ENCODE results near the gene EPYC. TPM values are rescaled to one million over a fixed set of nuclear protein-coding genes. Genes with fewer than 3 reads are reported as not detected.

Gene EPYC
- not detected in 2 replicates for total RNA-seq

- no peak for DNase-seq (ENCODE audit: extremely low read depth, low read depth, low spot score)
Observed at GRCh38 chr12:91004872-91005271, at the start of gene EPYC. EPYC (minus strand) TSS chr12:91004972; CDS start chr12:91002565, 2,407 bp downstream.

GRCh38 chr12:91053951-91054715 is 49.4 kb upstream of the EPYC start:
- DNase-seq (ENCODE audit: extremely low read depth, low read depth, low spot score): peak; percentile 85

GRCh38 chr12:91052026-91052425 is 47.3 kb upstream of the EPYC start:
- DNase-seq (ENCODE audit: extremely low read depth, low read depth, low spot score): no peak

GRCh38 chr12:91044586-91044985 is 39.8 kb upstream of the EPYC start:
- no peak for DNase-seq (ENCODE audit: extremely low read depth, low read depth, low spot score)

- DNase-seq (ENCODE audit: extremely low read depth, low read depth, low spot score): no peak
Observed at GRCh38 chr12:91043408-91043807, 38.6 kb upstream of the EPYC start.

GRCh38 chr12:91040096-91040755 is 35.5 kb upstream of the EPYC start:
- no peak for DNase-seq (ENCODE audit: extremely low read depth, low read depth, low spot score)

- no peak for DNase-seq (ENCODE audit: extremely low read depth, low read depth, low spot score)
Observed at GRCh38 chr12:91037276-91037675, 32.5 kb upstream of the EPYC start.

GRCh38 chr12:91033251-91033650 is 28.5 kb upstream of the EPYC start:
- DNase-seq (ENCODE audit: extremely low read depth, low read depth, low spot score): no peak

GRCh38 chr12:91023326-91024004 is 18.7 kb upstream of the EPYC start:
- no peak for DNase-seq (ENCODE audit: extremely low read depth, low read depth, low spot score)

- no peak for DNase-seq (ENCODE audit: extremely low read depth, low read depth, low spot score)
Observed at GRCh38 chr12:91021076-91021475, 16.3 kb upstream of the EPYC start.

GRCh38 chr12:91019455-91019854 is 14.7 kb upstream of the EPYC start:
- no peak for DNase-seq (ENCODE audit: extremely low read depth, low read depth, low spot score)

GRCh38 chr12:91017511-91018263 is 12.9 kb upstream of the EPYC start:
- no peak for DNase-seq (ENCODE audit: extremely low read depth, low read depth, low spot score)

- no peak for DNase-seq (ENCODE audit: extremely low read depth, low read depth, low spot score)
Observed at GRCh38 chr12:91017043-91017442, 12.3 kb upstream of the EPYC start.

- no peak for DNase-seq (ENCODE audit: extremely low read depth, low read depth, low spot score)
Observed at GRCh38 chr12:91009319-91009950, 4.7 kb upstream of the EPYC start.

GRCh38 chr12:91007531-91008290 is 2.9 kb upstream of the EPYC start:
- DNase-seq (ENCODE audit: extremely low read depth, low read depth, low spot score): no peak

- DNase-seq (ENCODE audit: extremely low read depth, low read depth, low spot score): no peak
Observed at GRCh38 chr12:91003737-91004136, 1.0 kb downstream of the EPYC start.

GRCh38 chr12:91001306-91001705 is 3.5 kb downstream of the EPYC start:
- DNase-seq (ENCODE audit: extremely low read depth, low read depth, low spot score): no peak

GRCh38 chr12:90999966-91000365 is 4.8 kb downstream of the EPYC start:
- no peak for DNase-seq (ENCODE audit: extremely low read depth, low read depth, low spot score)

GRCh38 chr12:90999527-90999926 is 5.2 kb downstream of the EPYC start:
- no peak for DNase-seq (ENCODE audit: extremely low read depth, low read depth, low spot score)

- no peak for DNase-seq (ENCODE audit: extremely low read depth, low read depth, low spot score)
Observed at GRCh38 chr12:90995010-90995409, 9.8 kb downstream of the EPYC start.
